GM06990 (cell line): Measurements from ENCODE around the gene REEP2.

Experiments
- DNase-seq: peaks from one replicate; pipeline ENCODE4 v3.0.0-alpha.2; 2011; ENCODE audit not compliant: insufficient read length; ENCODE audit errors: extremely low read depth
- H3K27me3 ChIP-seq: replicated peaks from 2 replicates; pipeline ENCODE4 v1.6.0; 2011; ENCODE audit warnings: low read length; ENCODE audit not compliant: control insufficient read depth, insufficient read depth
- H3K36me3 ChIP-seq: 2 replicates; pipeline ENCODE4 v1.5.1; 2011; ENCODE audit warnings: low read length; ENCODE audit not compliant: control insufficient read depth, insufficient read depth
- H3K4me3 ChIP-seq: replicated peaks from 2 replicates; pipeline ENCODE4 v1.5.1; 2011; ENCODE audit warnings: low read depth, mild to moderate bottlenecking, control low read depth, low read length
- CTCF ChIP-seq: IDR thresholded peaks from 2 replicates; pipeline ENCODE4 v1.5.1; 2011; ENCODE audit warnings: low read length, control low read depth, mild to moderate bottlenecking, inconsistent platforms; ENCODE audit not compliant: insufficient read depth, poor library complexity, severe bottlenecking

Gene REEP2

GRCh38 chr5:138439477-138440158, 761 bp downstream of the REEP2 start:
- peaks cover 5% of the 10 kb centered on the region for H3K36me3 ChIP-seq
- peak overlapping the region; percentile 58 for H3K4me3 ChIP-seq
- no peaks in the 10 kb centered on the region for H3K27me3 ChIP-seq
- no peak for TF ChIP-seq CTCF
- no peak for DNase-seq

- Histone ChIP-seq H3K4me3 (no peak overlapping the region), H3K27me3 (no peaks in the 10 kb centered on the region), H3K36me3 (peaks cover 4% of the 10 kb centered on the region)
- DNase-seq, result no peak
- no peak for TF ChIP-seq CTCF
These were observed 1.6 kb downstream of the REEP2 start for GRCh38 chr5:138440159-138441073.

GRCh38 chr5:138441221-138441620, 2.4 kb downstream of the REEP2 start:
- no peak overlapping the region for H3K4me3 ChIP-seq
- H3K36me3 ChIP-seq, result no peaks in the 10 kb centered on the region
- no peak for DNase-seq
- no peak for TF ChIP-seq CTCF
- no peaks in the 10 kb centered on the region for H3K27me3 ChIP-seq

- Histone ChIP-seq H3K4me3 (no peak overlapping the region), H3K36me3 (no peaks in the 10 kb centered on the region), H3K27me3 (no peaks in the 10 kb centered on the region)
- no peak for DNase-seq
- TF ChIP-seq CTCF, result no peak
These were observed 5.4 kb downstream of the REEP2 start for GRCh38 chr5:138444078-138444773.

- no peak for TF ChIP-seq CTCF
- DNase-seq, result no peak
- Histone ChIP-seq H3K36me3 (no peaks in the 10 kb centered on the region), H3K27me3 (no peaks in the 10 kb centered on the region), H3K4me3 (no peak overlapping the region)
These were observed 6.1 kb downstream of the REEP2 start for GRCh38 chr5:138444774-138445546.
